Activated T-cell treated with anti-CD3 and anti-CD28 coated beads, Interleukin-2, amount 50 U/mL, for 72 hours (primary cell): ENCODE data around the gene RRP36. TPM values are rescaled to one million over a fixed set of nuclear protein-coding genes. Genes with fewer than 3 reads are reported as not detected.
"Not testable (repeated sequence)": the region's sequence is repeated elsewhere in the genome, so short reads cannot be mapped to it uniquely, and the experiment has no call there.

ENCODE experiments used
- ATAC-seq, 2 donors: fragments of 150-1000 bp; cut with Tn5 transposase; replicated peaks in 1 of 2; 2 replicates each; pipeline ENCODE4 v1.10.0; 2021; ENCODE audit warnings: moderate library complexity in 2 of 2, mild to moderate bottlenecking in 1 of 2
- DNase-seq, 2 donors: peaks; one replicate each; pipeline ENCODE4 v3.0.0; 2021 to 2022; ENCODE audit warnings: mixed read lengths in 1 of 2
- H3K27ac Mint-ChIP-seq: one replicate; pipeline ENCODE4 v1.8.0; 2022; ENCODE audit warnings: mild to moderate bottlenecking, moderate library complexity, mixed read lengths
- H3K27me3 Mint-ChIP-seq: one replicate; pipeline ENCODE4 v1.8.0; 2022; ENCODE audit warnings: low read depth, mixed read lengths
- H3K36me3 Mint-ChIP-seq, 2 donors: one replicate each; pipeline ENCODE4 v1.8.0; 2022; ENCODE audit warnings: mixed read lengths in 2 of 2, mild to moderate bottlenecking in 1 of 2; ENCODE audit not compliant: insufficient read depth in 2 of 2
- H3K4me1 Mint-ChIP-seq: one replicate; pipeline ENCODE4 v1.8.0; 2022; ENCODE audit warnings: low read depth, mixed read lengths
- H3K4me3 Mint-ChIP-seq, 2 donors: one replicate each; pipeline ENCODE4 v1.8.0; 2022; ENCODE audit warnings: mild to moderate bottlenecking in 2 of 2, mixed read lengths in 2 of 2, moderate library complexity in 2 of 2
- H3K9me3 Mint-ChIP-seq, 2 donors: one replicate each; pipeline ENCODE4 v1.8.0; 2022; ENCODE audit warnings: mixed read lengths in 2 of 2
- total RNA-seq, 2 donors: library from RNA; stranded (reverse); gene quantifications; one replicate each; pipeline ENCODE4 v1.2.3, GENCODE V29; 2022

The RRP36 gene
- total RNA-seq, 2 donors from 2014 or later: 43.4 to 54.2 TPM

GRCh38 chr6:43033496-43034189, 12.2 kb downstream of the RRP36 start:
- no peak for DNase-seq
- H3K27ac Mint-ChIP-seq: peak overlapping the region; percentile 47
- no peak overlapping the region for H3K4me3 Mint-ChIP-seq
- no peaks in the 10 kb centered on the region for H3K4me1 Mint-ChIP-seq
- H3K9me3 Mint-ChIP-seq: no peaks in the 10 kb centered on the region
- no peaks in the 10 kb centered on the region for H3K27me3 Mint-ChIP-seq
- H3K36me3 Mint-ChIP-seq: peaks cover 4 to 17% of the 10 kb centered on the region in 2 donors
- no peak for ATAC-seq

GRCh38 chr6:43034190-43034525, 12.7 kb downstream of the RRP36 start:
- Mint-ChIP-seq H3K36me3 (peaks cover 4 to 17% of the 10 kb centered on the region in 2 donors), H3K4me3 (no peak overlapping the region), H3K9me3 (no peaks in the 10 kb centered on the region), H3K27ac (peak overlapping the region; percentile 47), H3K27me3 (no peaks in the 10 kb centered on the region), H3K4me1 (no peaks in the 10 kb centered on the region)
- DNase-seq: no peak
- no peak for ATAC-seq

GRCh38 chr6:43035495-43036194, 14.2 kb downstream of the RRP36 start:
- Mint-ChIP-seq H3K27me3 (no peaks in the 10 kb centered on the region), H3K27ac (no peak overlapping the region), H3K36me3 (peaks cover 4 to 12% of the 10 kb centered on the region in 2 donors), H3K4me1 (no peaks in the 10 kb centered on the region), H3K9me3 (no peaks in the 10 kb centered on the region), H3K4me3 (no peak overlapping the region)
- ATAC-seq (no peak), DNase-seq (no peak)

- Mint-ChIP-seq H3K36me3 (peaks cover 2 to 13% of the 10 kb centered on the region in 2 donors), H3K9me3 (no peaks in the 10 kb centered on the region), H3K4me1 (no peaks in the 10 kb centered on the region), H3K27me3 (no peaks in the 10 kb centered on the region), H3K27ac (no peak overlapping the region), H3K4me3 (no peak overlapping the region)
- ATAC-seq (no peak), DNase-seq (no peak)
These were observed 15.3 kb downstream of the RRP36 start for GRCh38 chr6:43036712-43037111.

GRCh38 chr6:43037197-43037596, 15.8 kb downstream of the RRP36 start:
- DNase-seq: no peak
- Mint-ChIP-seq H3K36me3 (peaks cover 2 to 13% of the 10 kb centered on the region in 2 donors), H3K27ac (no peak overlapping the region), H3K4me1 (no peaks in the 10 kb centered on the region), H3K9me3 (no peaks in the 10 kb centered on the region), H3K4me3 (no peak overlapping the region), H3K27me3 (no peaks in the 10 kb centered on the region)
- no peak for ATAC-seq

- Mint-ChIP-seq H3K4me3 (no peak overlapping the region), H3K27ac (no peak overlapping the region)
These were observed 16.3 kb downstream of the RRP36 start for GRCh38 chr6:43037706-43038105.

GRCh38 chr6:43038727-43039126, 17.3 kb downstream of the RRP36 start:
- H3K4me1 Mint-ChIP-seq: no peaks in the 10 kb centered on the region
- no peaks in the 10 kb centered on the region for H3K27me3 Mint-ChIP-seq
- H3K27ac Mint-ChIP-seq: no peak overlapping the region
- peaks cover 2 to 13% of the 10 kb centered on the region in 2 donors for H3K36me3 Mint-ChIP-seq
- no peak overlapping the region for H3K4me3 Mint-ChIP-seq
- H3K9me3 Mint-ChIP-seq: no peaks in the 10 kb centered on the region
- no peak for ATAC-seq
- no peak for DNase-seq

More at GRCh38 chr6:43037706-43038105, 16.3 kb downstream of the RRP36 start:
- no peak for DNase-seq
- no peak for ATAC-seq
- H3K9me3 Mint-ChIP-seq: no peaks in the 10 kb centered on the region
- H3K4me1 Mint-ChIP-seq: no peaks in the 10 kb centered on the region
- H3K36me3 Mint-ChIP-seq: peaks cover 2 to 13% of the 10 kb centered on the region in 2 donors
- H3K27me3 Mint-ChIP-seq: no peaks in the 10 kb centered on the region

GRCh38 chr6:43040542-43041257, 19.3 kb downstream of the RRP36 start:
- H3K27ac Mint-ChIP-seq: no peak overlapping the region
- H3K4me1 Mint-ChIP-seq: no peaks in the 10 kb centered on the region

GRCh38 chr6:43041475-43041874, 20.1 kb downstream of the RRP36 start:
- not testable (repeated sequence) for ATAC-seq, H3K27ac Mint-ChIP-seq, DNase-seq, H3K4me3 Mint-ChIP-seq, H3K9me3 Mint-ChIP-seq, H3K4me1 Mint-ChIP-seq, H3K27me3 Mint-ChIP-seq
- peaks cover 0 to 11% of the 10 kb centered on the region in 2 donors for H3K36me3 Mint-ChIP-seq

More at GRCh38 chr6:43040542-43041257, 19.3 kb downstream of the RRP36 start:
- no peak for ATAC-seq
- no peak overlapping the region for H3K4me3 Mint-ChIP-seq
- no peaks in the 10 kb centered on the region for H3K27me3 Mint-ChIP-seq
- H3K36me3 Mint-ChIP-seq: peaks cover 0 to 9% of the 10 kb centered on the region in 2 donors
- no peak for DNase-seq
- H3K9me3 Mint-ChIP-seq: no peaks in the 10 kb centered on the region

- H3K27me3 Mint-ChIP-seq: no peaks in the 10 kb centered on the region
- no peak overlapping the region for H3K4me3 Mint-ChIP-seq
- H3K4me1 Mint-ChIP-seq: no peaks in the 10 kb centered on the region
- H3K9me3 Mint-ChIP-seq: no peaks in the 10 kb centered on the region
- H3K27ac Mint-ChIP-seq: no peak overlapping the region
- ATAC-seq (no peak), DNase-seq (no peak)
- peaks cover 0 to 11% of the 10 kb centered on the region in 2 donors for H3K36me3 Mint-ChIP-seq
These were observed 21.9 kb downstream of the RRP36 start for GRCh38 chr6:43043310-43043709.

- H3K27ac Mint-ChIP-seq: no peak overlapping the region
- DNase-seq: no peak
- H3K36me3 Mint-ChIP-seq: peaks cover 0 to 17% of the 10 kb centered on the region in 2 donors
- peaks cover 7% of the 10 kb centered on the region for H3K4me1 Mint-ChIP-seq
- no peak for ATAC-seq
- no peaks in the 10 kb centered on the region for H3K27me3 Mint-ChIP-seq
- no peak overlapping the region for H3K4me3 Mint-ChIP-seq
- H3K9me3 Mint-ChIP-seq: no peaks in the 10 kb centered on the region
These were observed 24.0 kb downstream of the RRP36 start for GRCh38 chr6:43045371-43045930.

- Mint-ChIP-seq H3K27me3 (no peaks in the 10 kb centered on the region), H3K9me3 (no peaks in the 10 kb centered on the region), H3K4me3 (no peak overlapping the region), H3K27ac (no peak overlapping the region), H3K36me3 (peaks cover 0 to 16% of the 10 kb centered on the region in 2 donors), H3K4me1 (peaks cover 31% of the 10 kb centered on the region)
- DNase-seq: no peak
- no peak for ATAC-seq
These were observed 26.6 kb downstream of the RRP36 start for GRCh38 chr6:43047998-43048397.

- ATAC-seq: no peak
- no peak overlapping the region for H3K4me3 Mint-ChIP-seq
- H3K27ac Mint-ChIP-seq: no peak overlapping the region
- peaks cover 48% of the 10 kb centered on the region for H3K4me1 Mint-ChIP-seq
- no peak for DNase-seq
- peaks cover 4 to 14% of the 10 kb centered on the region in 2 donors for H3K36me3 Mint-ChIP-seq
- H3K9me3 Mint-ChIP-seq: no peaks in the 10 kb centered on the region
- H3K27me3 Mint-ChIP-seq: no peaks in the 10 kb centered on the region
These were observed 29.6 kb downstream of the RRP36 start for GRCh38 chr6:43050981-43051380.
